ENCODE measurements around the gene TNRC6C.

Gene TNRC6C

GRCh38 chr17:78092794-78093324 lies 134.4 kb downstream of the TNRC6C start:
- H3K4me3 ChIP-seq (ENCODE audit: low read depth, low read length): no peak overlapping the region
- TF ChIP-seq CTCF (IDR thresholded peaks at IDR 0.05; ENCODE audit: low read depth, low read length, missing control alignments): no peak
- no peak for DNase-seq (ENCODE audit: low read depth)

GRCh38 chr17:78095035-78095434 lies 136.5 kb downstream of the TNRC6C start:
- TF ChIP-seq CTCF (IDR thresholded peaks at IDR 0.05; ENCODE audit: low read depth, low read length, missing control alignments): no peak
- H3K4me3 ChIP-seq (ENCODE audit: low read depth, low read length): no peak overlapping the region
- DNase-seq (ENCODE audit: low read depth): no peak

GRCh38 chr17:78096093-78096492 lies 137.6 kb downstream of the TNRC6C start:
- no peak for DNase-seq (ENCODE audit: low read depth)
- no peak overlapping the region for H3K4me3 ChIP-seq (ENCODE audit: low read depth, low read length)
- no peak for TF ChIP-seq CTCF (IDR thresholded peaks at IDR 0.05; ENCODE audit: low read depth, low read length, missing control alignments)

GRCh38 chr17:78101112-78101511 lies 142.6 kb downstream of the TNRC6C start:
- DNase-seq (ENCODE audit: low read depth): no peak
- H3K4me3 ChIP-seq (ENCODE audit: low read depth, low read length): no peak overlapping the region
- no peak for TF ChIP-seq CTCF (IDR thresholded peaks at IDR 0.05; ENCODE audit: low read depth, low read length, missing control alignments)

GRCh38 chr17:78101542-78101941 lies 143.0 kb downstream of the TNRC6C start:
- H3K4me3 ChIP-seq (ENCODE audit: low read depth, low read length): no peak overlapping the region
- no peak for DNase-seq (ENCODE audit: low read depth)
- TF ChIP-seq CTCF (IDR thresholded peaks at IDR 0.05; ENCODE audit: low read depth, low read length, missing control alignments): no peak

GRCh38 chr17:78103311-78103710 lies 144.8 kb downstream of the TNRC6C start:
- no peak for TF ChIP-seq CTCF (IDR thresholded peaks at IDR 0.05; ENCODE audit: low read depth, low read length, missing control alignments)
- no peak overlapping the region for H3K4me3 ChIP-seq (ENCODE audit: low read depth, low read length)
- no peak for DNase-seq (ENCODE audit: low read depth)

- TF ChIP-seq CTCF (IDR thresholded peaks at IDR 0.05; ENCODE audit: low read depth, low read length, missing control alignments): no peak
- H3K4me3 ChIP-seq (ENCODE audit: low read depth, low read length): no peak overlapping the region
- no peak for DNase-seq (ENCODE audit: low read depth)
Measured at GRCh38 chr17:78104540-78104941, 146.0 kb downstream of the TNRC6C start.

All from GM12864 (cell line).